ENCODE measurements around the gene LYRM1.

Gene LYRM1

DNA sequence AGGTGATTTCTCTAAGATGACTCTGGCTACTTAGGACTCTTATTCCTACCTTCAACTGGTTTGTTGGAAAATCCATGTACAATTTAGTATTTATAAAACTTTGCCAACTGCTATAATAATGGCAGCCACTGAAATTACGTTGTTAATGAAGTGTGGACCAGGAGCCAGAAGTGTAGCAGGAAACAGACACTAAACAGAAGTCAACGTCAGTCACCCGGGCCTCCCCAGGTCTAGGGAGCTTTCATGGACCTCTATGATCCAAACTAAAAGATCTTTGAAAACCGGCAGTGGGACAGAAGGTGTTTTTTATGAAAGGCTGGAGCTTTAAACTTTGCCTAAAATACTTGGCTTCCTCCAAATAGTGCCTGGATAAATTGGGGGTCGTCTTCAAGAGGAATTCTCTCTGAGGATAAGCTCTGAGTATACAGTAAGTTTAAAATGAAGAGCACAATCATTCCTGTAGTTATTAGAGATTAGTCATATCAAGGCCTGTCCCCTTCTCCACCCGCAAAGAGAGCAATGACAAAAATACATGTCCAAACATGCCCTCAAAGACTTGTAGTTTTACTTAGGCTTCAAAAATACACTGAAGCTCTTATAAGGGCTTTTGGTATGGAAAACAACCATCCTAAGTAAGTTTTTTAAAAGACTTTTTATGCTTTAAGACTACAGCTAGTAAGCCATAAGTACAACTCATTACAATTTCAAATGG is 35.0 kb upstream of the LYRM1 start:
- DNase-seq (ENCODE audit: low spot score), result peak; percentile 73
- in situ Hi-C loops (cut with MboI; ENCODE audit: low sequenced_read_pairs, unreplicated experiment), result no loop called here
- TF ChIP-seq, protein P1, sequence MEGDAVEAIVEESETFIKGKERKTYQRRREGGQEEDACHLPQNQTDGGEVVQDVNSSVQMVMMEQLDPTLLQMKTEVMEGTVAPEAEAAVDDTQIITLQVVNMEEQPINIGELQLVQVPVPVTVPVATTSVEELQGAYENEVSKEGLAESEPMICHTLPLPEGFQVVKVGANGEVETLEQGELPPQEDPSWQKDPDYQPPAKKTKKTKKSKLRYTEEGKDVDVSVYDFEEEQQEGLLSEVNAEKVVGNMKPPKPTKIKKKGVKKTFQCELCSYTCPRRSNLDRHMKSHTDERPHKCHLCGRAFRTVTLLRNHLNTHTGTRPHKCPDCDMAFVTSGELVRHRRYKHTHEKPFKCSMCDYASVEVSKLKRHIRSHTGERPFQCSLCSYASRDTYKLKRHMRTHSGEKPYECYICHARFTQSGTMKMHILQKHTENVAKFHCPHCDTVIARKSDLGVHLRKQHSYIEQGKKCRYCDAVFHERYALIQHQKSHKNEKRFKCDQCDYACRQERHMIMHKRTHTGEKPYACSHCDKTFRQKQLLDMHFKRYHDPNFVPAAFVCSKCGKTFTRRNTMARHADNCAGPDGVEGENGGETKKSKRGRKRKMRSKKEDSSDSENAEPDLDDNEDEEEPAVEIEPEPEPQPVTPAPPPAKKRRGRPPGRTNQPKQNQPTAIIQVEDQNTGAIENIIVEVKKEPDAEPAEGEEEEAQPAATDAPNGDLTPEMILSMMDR (IDR thresholded peaks at IDR 0.05; ENCODE audit: borderline replicate concordance, control extremely low read depth, extremely low read depth, insufficient read depth, missing control alignments), result no peak

DNA sequence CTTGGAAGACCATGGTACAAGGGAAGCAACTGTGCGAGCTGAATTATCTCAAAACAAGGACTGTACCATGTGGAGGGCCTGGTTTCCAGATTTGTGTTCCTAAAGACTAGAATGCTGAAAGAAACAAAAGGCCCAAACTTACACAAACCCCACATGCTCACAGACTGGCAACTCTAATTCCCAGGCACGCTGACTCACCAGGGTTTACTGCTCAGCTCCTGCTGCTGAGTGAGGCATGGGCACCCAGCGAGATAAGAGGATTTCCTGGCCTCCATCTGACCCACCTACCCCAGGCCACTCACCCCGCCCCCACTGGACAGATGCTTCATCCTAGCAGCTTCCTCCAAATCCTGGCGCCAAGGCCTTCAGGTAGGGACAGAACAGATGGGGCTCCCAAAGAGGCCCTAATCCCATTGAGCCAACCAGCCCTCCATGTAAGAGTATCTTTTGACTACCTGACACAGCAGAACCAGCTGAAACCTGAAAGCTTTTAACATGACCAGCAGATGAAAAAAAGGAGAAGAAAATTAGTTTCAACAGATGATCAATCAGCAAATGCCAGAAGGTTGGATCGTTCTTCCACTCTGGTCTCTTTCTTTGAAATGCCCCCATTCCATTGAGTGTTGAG is 34.3 kb upstream of the LYRM1 start:
- in situ Hi-C loops (cut with MboI; ENCODE audit: low sequenced_read_pairs, unreplicated experiment), result no loop called here
- TF ChIP-seq, protein P1 (IDR thresholded peaks at IDR 0.05; ENCODE audit: borderline replicate concordance, control extremely low read depth, extremely low read depth, insufficient read depth, missing control alignments), result no peak
- no peak for DNase-seq (ENCODE audit: low spot score)

DNA sequence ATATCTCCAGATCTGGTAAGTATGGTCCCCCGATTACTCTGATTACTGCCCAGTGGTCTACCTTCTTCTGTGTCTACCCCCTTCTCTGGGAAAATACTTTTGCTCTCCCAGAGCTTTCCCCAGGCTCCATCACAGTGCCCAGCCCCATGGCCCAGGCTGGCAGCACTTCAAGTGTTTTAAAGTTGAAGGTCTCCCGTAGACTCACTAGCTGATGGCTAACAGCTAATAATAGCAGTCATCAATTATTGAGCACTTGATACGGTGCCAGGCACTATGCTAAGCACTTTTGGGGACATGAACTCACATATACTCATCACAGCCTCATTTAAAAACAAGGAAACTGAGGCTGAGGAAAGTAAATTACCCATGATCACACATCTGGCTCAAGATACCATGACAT is 33.8 kb upstream of the LYRM1 start:
- in situ Hi-C loops (cut with MboI; ENCODE audit: low sequenced_read_pairs, unreplicated experiment), result no loop called here
- TF ChIP-seq, protein P1 (IDR thresholded peaks at IDR 0.05; ENCODE audit: borderline replicate concordance, control extremely low read depth, extremely low read depth, insufficient read depth, missing control alignments), result no peak
- no peak for DNase-seq (ENCODE audit: low spot score)

DNA sequence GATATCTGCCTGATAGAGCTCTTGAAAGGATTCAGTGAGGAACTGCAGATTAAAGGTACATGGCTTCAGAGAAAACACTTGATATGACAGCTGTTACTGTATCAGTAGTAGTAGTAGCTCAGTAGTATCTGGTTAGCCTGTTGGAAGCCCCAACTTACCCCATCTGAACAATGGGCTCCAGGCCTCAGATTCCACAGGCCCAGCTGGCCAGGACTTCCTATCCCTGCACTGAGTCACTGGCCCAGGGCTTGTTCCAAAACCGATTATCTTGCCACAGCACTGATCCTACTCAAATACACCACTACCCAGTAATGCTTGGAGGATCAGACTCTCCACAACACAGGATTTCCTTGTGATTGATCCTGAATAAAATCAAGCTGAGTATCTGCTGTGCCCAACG is 33.0 kb upstream of the LYRM1 start:
- DNase-seq (ENCODE audit: low spot score), result no peak
- TF ChIP-seq, protein P1 (IDR thresholded peaks at IDR 0.05; ENCODE audit: borderline replicate concordance, control extremely low read depth, extremely low read depth, insufficient read depth, missing control alignments), result no peak
- in situ Hi-C loops (cut with MboI; ENCODE audit: low sequenced_read_pairs, unreplicated experiment), result no loop called here

DNA sequence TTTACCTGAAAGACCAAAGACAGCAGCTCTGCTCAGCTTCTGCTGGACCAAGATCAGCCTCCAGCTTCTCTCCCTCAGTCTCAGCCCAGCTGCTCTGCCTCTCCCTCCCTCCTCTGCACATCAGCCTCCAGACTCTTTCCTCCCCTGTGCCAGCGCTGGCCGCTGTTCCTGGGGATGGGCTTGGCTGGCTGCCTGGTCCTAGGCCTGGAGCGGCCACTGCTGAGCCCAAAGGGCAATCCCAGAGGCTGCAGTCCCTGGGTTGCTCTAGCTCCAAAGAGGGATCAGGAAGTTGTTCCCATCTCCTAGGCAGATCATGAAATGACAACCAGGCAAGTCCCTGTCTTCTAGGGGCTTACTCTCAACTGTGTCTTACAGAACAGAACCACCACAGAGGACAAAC is 31.7 kb upstream of the LYRM1 start:
- DNase-seq (ENCODE audit: low spot score), result no peak
- TF ChIP-seq, protein P1 (IDR thresholded peaks at IDR 0.05; ENCODE audit: borderline replicate concordance, control extremely low read depth, extremely low read depth, insufficient read depth, missing control alignments), result no peak
- in situ Hi-C loops (cut with MboI; ENCODE audit: low sequenced_read_pairs, unreplicated experiment), result no loop called here

DNA sequence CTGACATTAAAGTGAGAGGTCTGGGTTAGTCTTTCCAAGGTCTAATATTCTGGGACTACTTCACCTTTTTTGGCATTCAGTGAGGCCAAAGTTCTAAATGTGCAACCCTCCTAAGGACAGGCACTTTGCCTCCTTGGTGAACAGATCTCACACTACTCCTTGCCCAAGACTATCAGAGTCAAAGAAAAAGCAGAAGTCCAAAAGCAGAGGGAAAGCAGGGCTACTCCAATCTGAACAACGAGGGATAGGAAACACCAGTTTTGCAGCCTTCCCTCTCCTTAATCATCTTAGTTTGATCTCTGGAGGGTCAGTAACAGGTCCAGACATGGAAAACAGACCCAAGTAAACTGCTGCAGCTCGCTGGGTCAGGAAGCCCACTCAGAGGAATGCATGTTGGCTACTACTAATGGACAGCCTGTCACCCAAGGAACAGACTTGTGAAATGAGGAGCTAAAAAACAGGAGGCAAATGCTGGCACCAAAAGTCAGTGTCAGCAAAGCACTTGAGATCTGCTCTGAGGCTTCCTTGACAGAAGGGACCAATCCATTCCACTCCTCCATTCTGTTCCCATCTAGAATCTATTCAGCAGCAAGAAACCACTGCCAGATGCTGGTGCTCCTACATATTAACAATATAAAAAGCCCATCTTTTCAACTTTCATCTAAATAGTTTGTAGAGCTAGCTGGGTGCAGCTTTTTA is 30.3 kb upstream of the LYRM1 start:
- TF ChIP-seq, protein P1 (IDR thresholded peaks at IDR 0.05; ENCODE audit: borderline replicate concordance, control extremely low read depth, extremely low read depth, insufficient read depth, missing control alignments), result no peak
- in situ Hi-C loops (cut with MboI; ENCODE audit: low sequenced_read_pairs, unreplicated experiment), result no loop called here
- DNase-seq (ENCODE audit: low spot score), result no peak
